ENCODE results near the gene TMEM221. TPM values are rescaled to one million over a fixed set of nuclear protein-coding genes. Genes with fewer than 3 reads are reported as not detected.

TMEM221 gene
- total RNA-seq, result 0.13 TPM in 1 of 2 replicates, not detected in the other

DNA sequence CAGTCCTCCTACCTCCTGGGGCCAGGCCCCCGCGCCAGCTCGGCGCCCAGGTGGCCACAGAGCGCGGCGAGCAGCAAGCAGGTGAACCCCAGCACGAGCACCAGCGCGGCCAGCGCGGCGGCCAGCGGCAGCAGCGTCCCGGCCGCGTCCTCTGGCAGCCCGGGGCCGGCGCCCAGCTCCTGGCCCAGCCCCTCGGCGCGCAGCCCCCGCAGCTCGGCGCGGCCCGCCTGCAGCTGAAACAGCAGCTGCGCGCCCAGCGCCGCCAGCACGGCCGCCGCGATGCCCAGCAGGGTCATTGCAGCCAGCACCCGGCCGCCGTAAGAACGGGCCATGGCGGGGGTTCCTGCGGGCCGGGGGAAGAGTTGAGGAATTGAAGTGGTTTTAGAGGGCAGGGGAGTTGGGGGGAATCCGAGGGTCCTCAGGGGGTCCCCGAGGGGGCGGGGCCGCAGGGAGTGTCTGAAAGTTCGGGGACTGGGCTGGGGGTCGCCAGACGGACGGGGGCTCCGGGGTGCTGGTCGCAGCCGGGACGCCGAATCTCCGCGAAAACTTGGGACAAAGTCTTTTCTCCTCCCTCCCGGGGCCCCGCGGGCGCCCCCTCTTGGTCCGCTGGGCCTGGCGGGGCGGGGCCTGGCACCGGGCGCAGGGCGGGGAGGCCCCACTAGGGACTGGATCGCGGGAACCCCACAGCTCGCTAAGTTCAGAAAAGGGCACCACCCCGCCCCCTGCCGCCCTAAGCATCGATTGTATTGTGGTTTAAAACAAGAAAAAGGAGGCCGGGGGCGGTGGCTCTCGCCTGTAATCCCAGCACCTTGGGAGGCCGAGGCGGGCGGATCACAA, at the start of gene TMEM221:
TMEM221 (minus strand) TSS at position 538 of the 837 bp plus-strand sequence; CDS start at position 332, 206 bp downstream.
- H3K36me3 ChIP-seq (ENCODE audit: control insufficient read depth, insufficient read depth, low read length), result no peaks in the 10 kb centered on the region
- TF ChIP-seq, protein P1, sequence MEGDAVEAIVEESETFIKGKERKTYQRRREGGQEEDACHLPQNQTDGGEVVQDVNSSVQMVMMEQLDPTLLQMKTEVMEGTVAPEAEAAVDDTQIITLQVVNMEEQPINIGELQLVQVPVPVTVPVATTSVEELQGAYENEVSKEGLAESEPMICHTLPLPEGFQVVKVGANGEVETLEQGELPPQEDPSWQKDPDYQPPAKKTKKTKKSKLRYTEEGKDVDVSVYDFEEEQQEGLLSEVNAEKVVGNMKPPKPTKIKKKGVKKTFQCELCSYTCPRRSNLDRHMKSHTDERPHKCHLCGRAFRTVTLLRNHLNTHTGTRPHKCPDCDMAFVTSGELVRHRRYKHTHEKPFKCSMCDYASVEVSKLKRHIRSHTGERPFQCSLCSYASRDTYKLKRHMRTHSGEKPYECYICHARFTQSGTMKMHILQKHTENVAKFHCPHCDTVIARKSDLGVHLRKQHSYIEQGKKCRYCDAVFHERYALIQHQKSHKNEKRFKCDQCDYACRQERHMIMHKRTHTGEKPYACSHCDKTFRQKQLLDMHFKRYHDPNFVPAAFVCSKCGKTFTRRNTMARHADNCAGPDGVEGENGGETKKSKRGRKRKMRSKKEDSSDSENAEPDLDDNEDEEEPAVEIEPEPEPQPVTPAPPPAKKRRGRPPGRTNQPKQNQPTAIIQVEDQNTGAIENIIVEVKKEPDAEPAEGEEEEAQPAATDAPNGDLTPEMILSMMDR (IDR thresholded peaks at IDR 0.05; ENCODE audit: insufficient read depth, low read length, severe bottlenecking), result peak; percentile 67
- DNase-seq (ENCODE audit: low read depth) (no peak), FAIRE-seq (no peak)
- no peaks in the 10 kb centered on the region for H3K27me3 ChIP-seq (ENCODE audit: control insufficient read depth, insufficient read depth, low read length)
- peak within 1 kb of the TSS; percentile 28 for H3K4me3 ChIP-seq (ENCODE audit: low read depth, low read length)

DNA sequence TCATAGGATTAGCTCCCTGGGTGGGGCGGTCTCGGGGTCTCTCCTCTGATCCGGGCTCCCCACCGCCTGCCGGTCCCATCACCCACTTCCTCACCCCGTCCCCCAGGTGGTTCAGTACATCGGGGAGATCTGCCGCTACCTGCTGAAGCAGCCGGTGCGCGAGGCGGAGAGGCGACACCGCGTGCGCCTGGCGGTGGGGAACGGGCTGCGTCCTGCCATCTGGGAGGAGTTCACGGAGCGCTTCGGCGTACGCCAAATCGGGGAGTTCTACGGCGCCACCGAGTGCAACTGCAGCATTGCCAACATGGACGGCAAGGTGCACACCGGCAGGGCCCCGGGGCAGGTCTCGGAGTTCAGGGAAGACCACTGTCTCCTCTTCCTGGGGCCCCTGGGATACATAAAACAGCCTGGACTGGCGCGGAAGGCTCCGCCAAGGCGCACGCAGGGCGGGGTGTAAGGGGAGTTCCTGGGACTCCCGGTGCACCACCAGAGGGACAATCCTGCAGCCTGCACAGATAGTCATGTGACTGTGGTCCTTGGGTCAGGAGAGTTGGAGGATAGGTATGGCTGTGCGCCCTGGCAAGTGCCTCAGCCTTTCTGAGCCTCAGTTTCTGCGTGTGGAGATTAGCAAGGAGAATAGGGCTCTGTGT, 48.8 kb upstream of the TMEM221 start:
- TF ChIP-seq, protein P1 (IDR thresholded peaks at IDR 0.05; ENCODE audit: insufficient read depth, low read length, severe bottlenecking), result no peak

DNA sequence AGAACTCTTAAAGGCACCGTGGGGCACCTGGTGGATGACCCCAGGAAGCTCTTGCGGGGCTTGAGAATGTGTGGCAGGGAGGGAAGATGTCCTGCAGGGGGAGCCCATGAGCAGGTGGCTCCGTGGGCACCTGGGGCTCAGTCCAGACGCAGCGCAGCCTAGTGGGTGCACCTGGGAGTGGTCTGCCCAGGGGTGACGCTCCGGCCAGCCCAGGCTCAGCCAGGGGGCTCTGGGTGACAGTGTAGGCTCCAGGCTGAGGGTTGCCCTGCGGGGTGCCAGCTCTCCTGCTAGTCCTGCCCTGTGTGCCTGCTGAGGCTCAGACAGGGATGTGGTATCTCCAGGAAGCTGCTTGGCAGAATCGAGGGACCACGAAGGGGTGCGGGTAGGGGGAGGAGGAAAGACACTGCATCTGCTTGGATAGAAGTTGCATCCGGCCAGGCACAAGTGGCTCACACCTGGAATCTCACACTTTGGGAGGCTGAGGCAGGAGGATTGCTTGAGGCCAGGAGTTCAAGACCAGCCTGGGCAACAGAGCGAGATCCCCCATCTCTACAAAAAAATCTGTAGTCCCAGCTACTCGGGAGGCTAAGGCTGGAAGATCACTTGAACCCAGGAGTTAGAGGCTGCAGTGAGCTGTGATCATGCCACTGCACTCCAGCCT, 48.0 kb upstream of the TMEM221 start:
- FAIRE-seq (no peak), DNase-seq (ENCODE audit: low read depth) (peak; percentile 63)

More for the DNA sequence above, 48.8 kb upstream of the TMEM221 start:
- no peaks in the 10 kb centered on the region for H3K27me3 ChIP-seq (ENCODE audit: control insufficient read depth, insufficient read depth, low read length)
- FAIRE-seq (no peak), DNase-seq (ENCODE audit: low read depth) (no peak)
- peaks cover 2% of the 10 kb centered on the region for H3K36me3 ChIP-seq (ENCODE audit: control insufficient read depth, insufficient read depth, low read length)
- no peak overlapping the region for H3K4me3 ChIP-seq (ENCODE audit: low read depth, low read length)

DNA sequence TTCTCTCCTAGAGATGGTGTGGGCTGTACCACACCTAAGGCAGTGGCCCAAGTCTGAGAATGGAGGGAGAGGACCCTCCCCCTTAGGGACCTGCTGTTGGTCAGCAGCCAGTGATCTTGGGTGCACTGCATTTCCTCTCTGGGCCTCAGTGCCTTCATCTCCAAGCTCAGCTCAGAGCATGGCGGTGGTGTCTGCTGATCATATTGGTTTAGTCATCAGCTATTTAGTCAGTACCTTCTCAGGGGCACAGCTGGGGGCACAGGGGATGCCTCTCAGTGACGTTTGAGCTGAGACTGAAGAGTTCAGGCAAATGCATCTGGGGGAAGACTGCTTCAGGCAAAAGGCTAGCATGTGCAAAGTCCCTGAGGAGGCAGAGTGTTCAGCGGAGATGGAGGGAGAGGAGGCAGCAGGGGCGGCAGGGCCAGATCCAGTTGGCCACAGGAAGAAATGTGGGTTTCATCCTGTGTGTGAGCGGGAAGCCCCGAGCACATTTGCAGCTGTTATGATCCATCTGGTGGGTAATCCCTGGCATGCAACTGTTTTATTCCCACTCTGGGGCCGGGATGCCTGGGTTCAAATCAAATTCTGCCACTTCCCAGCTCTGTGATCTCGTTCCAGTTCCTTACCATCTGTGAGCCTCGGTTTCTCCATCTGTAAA, 47.3 kb upstream of the TMEM221 start:
- FAIRE-seq (no peak), DNase-seq (ENCODE audit: low read depth) (no peak)
- Histone ChIP-seq H3K4me3 (ENCODE audit: low read depth, low read length) (no peak overlapping the region), H3K36me3 (ENCODE audit: control insufficient read depth, insufficient read depth, low read length) (peaks cover 2% of the 10 kb centered on the region), H3K27me3 (ENCODE audit: control insufficient read depth, insufficient read depth, low read length) (no peaks in the 10 kb centered on the region)
- TF ChIP-seq, protein P1 (IDR thresholded peaks at IDR 0.05; ENCODE audit: insufficient read depth, low read length, severe bottlenecking), result no peak

More for the DNA sequence above, 48.0 kb upstream of the TMEM221 start:
- TF ChIP-seq, protein P1 (IDR thresholded peaks at IDR 0.05; ENCODE audit: insufficient read depth, low read length, severe bottlenecking), result peak; percentile 97
- H3K4me3 ChIP-seq (ENCODE audit: low read depth, low read length), result no peak overlapping the region
- peaks cover 2% of the 10 kb centered on the region for H3K36me3 ChIP-seq (ENCODE audit: control insufficient read depth, insufficient read depth, low read length)
- no peaks in the 10 kb centered on the region for H3K27me3 ChIP-seq (ENCODE audit: control insufficient read depth, insufficient read depth, low read length)

DNA sequence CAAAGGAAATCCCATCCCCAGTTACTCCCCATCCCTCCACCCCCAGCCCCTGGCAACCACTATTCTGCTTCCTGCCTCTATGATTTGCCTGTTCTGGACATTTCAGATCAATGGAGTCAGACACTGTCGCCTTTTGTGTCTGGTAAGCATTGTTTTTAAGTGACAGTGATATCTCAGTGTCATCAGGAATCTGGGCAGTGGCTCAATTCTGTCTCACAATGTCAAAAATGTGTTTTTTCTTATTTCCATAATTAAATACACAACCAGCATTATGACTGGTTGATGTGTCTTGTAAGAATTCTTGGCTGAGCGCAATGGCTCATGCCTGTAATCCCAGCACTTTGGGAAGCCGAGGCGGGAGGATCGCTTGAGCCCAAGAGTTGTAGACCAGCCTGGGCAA, 42.8 kb upstream of the TMEM221 start:
- FAIRE-seq (no peak), DNase-seq (ENCODE audit: low read depth) (no peak)
- no peak overlapping the region for H3K4me3 ChIP-seq (ENCODE audit: low read depth, low read length)
- H3K36me3 ChIP-seq (ENCODE audit: control insufficient read depth, insufficient read depth, low read length), result no peaks in the 10 kb centered on the region
- H3K27me3 ChIP-seq (ENCODE audit: control insufficient read depth, insufficient read depth, low read length), result no peaks in the 10 kb centered on the region
- TF ChIP-seq, protein P1 (IDR thresholded peaks at IDR 0.05; ENCODE audit: insufficient read depth, low read length, severe bottlenecking), result no peak
